Prostate gland (tissue), 2 donors: ENCODE results near the gene CDX1.

Source experiments
- POLR2A ChIP-seq: fragments of 450-650 bp; IDR thresholded peaks from one replicate; pipeline ENCODE4 v1.6.1; 2016; ENCODE audit warnings: antibody characterized with exemption, mild to moderate bottlenecking
- POLR2AphosphoS5 ChIP-seq: sonication (generic); formaldehyde crosslinking; IDR thresholded peaks from one replicate; pipeline ENCODE4 v1.6.1; 2017; ENCODE audit warnings: antibody characterized with exemption
- TF ChIP-seq, protein P1 (sequence below), 4 experiments: fragments of 200-600 bp in 2 of 4; fragments of 450-650 bp in 2 of 4; sonication (generic) in 2 of 4; IDR thresholded peaks; 1 replicate in 3 of 4; 2 replicates in 1 of 4; pipeline ENCODE4 v1.5.1; 2016 to 2019; ENCODE audit warnings: antibody characterized with exemption in 4 of 4, mild to moderate bottlenecking in 2 of 4, moderate library complexity in 2 of 4

DNA sequence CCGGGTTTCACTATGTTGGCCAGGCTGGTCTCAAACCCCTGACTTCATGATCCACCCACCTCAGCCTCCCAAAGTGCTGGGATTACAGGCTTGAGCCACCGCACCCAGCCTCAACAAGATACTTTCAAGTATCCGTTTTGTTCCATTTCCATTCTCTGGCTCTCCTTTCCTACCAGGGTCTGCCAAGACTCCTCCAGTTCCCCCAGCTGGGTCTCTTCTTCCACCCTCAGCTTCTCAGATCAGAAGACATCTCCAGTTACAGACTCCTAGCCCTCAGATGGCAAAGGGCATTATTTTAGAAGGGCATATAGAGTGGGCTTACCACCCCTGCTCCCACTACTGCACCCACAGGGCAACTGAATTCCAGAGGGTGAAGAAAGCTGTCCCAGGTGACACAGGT is 9.4 kb upstream of the CDX1 start:
- TF ChIP-seq POLR2AphosphoS5: no peak
- TF ChIP-seq, protein P1, sequence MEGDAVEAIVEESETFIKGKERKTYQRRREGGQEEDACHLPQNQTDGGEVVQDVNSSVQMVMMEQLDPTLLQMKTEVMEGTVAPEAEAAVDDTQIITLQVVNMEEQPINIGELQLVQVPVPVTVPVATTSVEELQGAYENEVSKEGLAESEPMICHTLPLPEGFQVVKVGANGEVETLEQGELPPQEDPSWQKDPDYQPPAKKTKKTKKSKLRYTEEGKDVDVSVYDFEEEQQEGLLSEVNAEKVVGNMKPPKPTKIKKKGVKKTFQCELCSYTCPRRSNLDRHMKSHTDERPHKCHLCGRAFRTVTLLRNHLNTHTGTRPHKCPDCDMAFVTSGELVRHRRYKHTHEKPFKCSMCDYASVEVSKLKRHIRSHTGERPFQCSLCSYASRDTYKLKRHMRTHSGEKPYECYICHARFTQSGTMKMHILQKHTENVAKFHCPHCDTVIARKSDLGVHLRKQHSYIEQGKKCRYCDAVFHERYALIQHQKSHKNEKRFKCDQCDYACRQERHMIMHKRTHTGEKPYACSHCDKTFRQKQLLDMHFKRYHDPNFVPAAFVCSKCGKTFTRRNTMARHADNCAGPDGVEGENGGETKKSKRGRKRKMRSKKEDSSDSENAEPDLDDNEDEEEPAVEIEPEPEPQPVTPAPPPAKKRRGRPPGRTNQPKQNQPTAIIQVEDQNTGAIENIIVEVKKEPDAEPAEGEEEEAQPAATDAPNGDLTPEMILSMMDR (IDR thresholded peaks at IDR 0.05): no peak
- no peak for TF ChIP-seq POLR2A
